NCI-H1417 treated with DMSO at 0.1 percent for 48 hours (cell line): Measurements from ENCODE around the gene SPATA25.
"Not testable (repeated sequence)": the region's sequence is repeated elsewhere in the genome, so short reads cannot be mapped to it uniquely, and the experiment has no call there.

Experiments
- DNase-seq: peaks from one replicate; lab custom pipeline; 2025; lab: John Stamatoyannopoulos, UW

SPATA25 gene

DNA sequence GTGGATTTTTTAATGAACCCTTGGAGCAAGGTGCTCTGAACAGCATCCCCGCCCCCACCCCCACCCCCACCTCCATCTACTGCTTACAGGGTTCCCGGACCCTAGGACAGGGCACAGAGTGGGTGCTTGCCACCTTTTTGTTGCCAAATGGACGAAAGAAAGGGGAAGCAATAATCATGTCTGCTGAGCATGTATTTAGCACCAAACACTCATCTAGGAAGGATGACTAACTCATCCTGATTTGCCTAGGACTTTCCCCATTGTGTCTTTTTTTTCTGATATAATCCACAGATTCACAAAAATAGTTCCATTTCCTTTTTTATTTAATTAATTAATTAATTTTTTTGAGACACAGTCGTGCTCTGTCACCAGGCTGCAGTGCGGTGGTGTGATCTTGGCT lies 25.7 kb upstream of the SPATA25 start:
- DNase-seq = no peak

DNA sequence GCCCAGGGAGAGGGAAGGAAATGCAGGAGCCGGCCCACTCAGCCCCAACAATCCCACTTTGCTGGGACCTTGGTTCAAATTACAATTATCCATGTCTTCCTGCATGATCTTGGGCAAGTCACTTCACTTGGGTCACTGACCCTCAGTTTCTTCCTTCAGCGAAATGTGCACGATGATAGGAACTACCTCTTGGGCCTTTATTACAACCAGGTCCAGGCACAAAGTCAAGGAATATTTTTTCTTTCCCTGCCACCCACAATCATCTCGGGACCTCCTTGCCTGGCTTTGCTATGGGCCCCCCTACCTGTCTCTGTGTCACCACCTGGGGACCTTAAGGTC lies 24.9 kb upstream of the SPATA25 start:
- no peak for DNase-seq

DNA sequence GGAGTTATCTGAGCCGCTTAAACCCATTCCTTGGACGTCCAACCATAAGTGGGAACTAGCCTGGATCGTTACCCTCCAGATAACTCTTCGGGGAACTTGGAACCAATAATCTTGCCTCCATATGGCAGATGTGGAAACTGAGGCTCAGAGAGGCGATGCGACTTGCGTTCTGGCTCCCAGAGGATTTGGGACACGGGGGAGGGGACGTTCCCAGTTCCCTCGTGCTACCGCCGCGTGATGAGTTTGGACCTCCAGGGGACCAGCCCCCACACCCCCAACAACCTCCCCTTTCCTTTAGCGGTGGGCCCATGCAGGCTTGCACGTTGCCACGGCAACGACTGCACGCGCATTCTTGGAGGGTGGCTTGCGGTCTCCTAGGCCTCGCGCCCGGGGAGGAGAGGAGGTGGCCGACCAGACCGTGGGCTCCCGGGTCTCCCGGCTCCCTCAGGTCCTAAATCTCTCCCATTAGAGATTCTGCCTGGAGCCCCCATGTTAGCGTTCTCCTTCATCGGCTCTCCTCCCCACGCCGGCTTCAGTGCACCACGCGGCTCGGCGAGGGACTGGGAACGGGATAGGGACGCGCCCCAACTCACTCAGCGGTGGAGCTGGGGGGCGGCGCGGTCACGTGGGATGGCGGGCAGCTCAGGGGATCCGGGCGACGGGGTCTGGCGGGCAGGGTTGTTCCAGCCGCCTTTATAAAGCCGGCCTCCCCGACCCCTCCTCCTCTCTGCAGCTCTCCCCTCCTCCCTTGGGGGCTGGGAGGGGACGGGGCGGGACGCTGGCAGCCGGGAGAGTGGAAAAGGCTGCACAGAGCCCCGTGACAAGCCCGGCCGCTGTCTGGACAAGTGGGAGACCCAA lies 24.3 kb upstream of the SPATA25 start, which contains the start of gene PLTP:
PLTP (minus strand) TSS at position 670 of the 858 bp plus-strand sequence. CDS start 703 bp downstream, outside the sequence.
- DNase-seq = no peak

DNA sequence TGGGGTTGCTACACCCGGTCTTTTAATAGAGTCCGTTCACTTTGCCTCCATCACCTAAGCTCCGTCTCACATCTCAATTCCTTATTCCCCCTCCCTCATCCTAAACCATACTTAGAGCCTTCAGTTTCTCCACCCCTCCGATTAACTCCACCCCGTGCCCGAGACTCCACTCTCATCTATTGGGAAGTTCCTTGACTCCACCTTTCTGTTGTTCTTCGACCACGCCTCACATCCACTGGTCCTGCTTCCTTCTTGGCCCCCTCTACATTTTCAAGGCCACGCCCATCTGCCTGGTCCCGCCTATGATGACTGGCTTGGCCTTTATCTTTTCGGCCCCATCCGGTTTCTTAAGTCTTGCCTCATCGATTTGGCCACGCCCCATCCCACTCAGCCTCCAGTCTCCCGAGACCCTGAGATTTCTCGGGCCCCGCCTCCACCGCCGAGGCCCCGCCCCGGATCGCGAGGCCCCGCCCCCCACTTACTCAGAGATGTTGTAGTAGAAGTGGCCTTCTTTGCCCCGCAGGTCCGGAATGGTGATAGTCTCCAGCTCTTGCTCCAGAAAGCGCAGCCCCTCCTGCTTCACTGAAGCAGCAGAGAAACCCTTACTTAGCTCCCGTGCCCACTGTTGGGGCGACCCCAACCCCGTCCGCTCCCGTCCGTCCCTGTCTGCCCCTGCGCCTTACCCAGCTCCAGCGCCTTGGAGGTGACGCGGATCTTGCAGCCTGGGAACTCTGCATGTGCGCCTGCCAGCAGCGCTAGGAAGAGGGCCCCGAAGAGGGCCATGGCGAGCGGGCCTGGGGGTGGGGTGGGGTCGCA lies 23.5 kb upstream of the SPATA25 start:
- DNase-seq = no peak

DNA sequence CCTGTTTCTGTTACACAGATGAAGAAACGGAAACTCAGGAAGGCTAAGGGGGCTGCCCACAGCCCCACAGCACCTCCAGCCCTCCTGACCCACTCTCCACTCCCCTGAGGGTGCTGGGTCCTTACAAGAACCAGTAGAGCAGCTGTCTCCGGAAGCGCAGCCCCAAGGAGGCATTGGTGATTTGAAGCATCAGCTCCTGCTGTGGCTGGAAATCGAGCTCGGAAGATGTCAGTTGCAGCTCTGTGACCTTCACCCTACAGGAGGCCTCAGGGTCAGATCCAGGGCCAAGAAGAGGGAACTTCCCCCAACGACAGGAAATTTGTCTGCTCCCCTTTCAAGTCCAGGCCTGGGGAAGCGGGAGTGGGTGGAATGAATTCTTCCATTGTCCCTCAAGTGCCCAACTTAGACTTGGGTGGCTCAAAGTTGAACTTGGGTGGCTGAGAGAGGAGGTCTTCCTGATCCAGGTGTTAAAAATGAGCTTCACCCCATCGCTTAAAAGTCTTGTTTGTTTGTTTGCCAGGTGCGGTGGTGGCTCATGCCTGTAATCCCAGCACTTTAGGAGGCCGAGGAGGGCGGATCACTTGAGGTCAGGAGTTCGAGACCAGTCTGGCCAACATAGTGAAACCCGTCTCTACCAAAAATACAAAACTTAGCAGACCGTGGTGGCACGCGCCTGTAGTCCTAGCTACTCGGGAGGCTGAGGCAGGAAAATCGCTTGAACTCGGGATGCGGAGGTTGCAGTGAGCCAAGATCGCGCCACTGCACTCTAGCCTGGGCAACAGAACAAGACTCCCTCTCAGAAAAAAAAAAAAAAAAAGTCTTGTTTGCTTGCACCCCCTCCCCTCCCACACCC lies 22.6 kb upstream of the SPATA25 start:
- no peak for DNase-seq

DNA sequence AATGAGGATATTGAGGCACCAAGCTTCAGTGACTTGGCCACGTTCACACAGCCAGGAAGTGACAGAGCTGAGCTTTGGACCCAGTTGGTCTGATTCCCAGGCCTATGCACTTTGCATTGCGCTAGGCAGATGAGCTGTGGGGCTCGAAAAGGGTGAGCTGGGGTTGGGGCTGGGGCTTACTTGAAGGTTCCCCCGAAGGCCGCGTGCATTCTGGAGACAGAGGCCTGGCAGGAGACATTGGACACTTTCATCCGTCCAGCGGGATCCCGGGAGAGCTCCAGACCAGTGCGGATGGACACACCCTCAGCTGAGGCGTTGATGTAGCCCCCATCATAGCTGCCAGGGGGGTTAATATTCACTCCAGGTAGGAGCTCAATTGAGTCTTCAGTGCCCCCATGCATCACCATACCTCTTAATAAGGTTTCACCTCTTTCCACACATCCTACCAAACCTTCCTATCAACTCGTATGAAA lies 21.9 kb upstream of the SPATA25 start:
- no peak for DNase-seq

DNA sequence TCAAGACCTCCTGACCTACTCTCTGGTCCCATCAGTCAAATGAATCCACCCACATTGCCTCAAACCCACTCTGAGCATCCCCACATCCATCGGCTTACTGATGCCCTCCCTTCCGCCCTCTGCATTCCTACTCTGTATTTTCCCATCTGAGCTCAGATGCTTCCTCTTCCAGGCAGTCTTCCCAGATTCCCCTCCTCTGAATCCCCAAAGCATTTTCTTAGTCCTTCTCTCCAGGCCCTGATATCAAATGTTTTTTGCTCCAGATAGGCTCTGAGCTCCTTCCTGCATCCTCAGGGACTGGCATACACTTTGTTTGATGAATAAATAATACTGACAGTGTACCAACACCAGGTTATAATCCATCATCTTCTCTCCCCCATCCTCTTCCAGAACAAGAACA lies 20.7 kb upstream of the SPATA25 start:
- DNase-seq = no peak

DNA sequence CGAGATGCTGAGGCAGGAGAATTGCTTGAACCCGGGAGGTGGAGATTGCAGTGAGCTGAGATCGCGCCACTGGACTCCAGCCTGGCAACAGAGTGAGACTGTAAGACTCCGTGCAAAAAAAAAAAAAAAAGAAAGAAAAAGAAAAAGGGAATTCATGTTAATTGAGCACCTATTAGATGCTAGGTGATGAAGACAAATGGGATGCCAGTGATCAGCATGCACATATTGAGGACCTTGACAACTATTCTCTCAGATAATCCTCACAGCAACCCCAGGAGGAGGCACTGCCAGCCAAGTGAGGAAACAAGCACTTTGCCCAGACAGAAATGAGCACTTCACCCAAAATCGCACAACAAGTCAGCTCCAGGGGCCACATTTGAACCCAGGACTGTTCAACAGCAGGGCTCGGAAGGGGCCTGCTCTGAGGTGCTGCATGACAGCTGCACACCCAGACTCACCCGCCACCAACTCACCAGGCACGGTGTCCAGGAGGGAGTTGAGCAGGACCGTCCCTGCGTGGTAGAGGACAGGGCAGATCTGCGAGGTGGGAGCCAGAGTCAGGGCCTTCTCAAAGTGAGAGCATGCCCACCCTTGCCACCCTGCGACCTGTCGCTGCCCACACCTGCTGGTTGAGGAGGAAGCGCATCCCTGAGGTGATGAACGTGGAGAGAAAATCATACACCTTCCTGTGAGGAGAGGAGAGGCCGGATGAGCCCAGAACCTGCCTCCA lies 20.0 kb upstream of the SPATA25 start:
- DNase-seq = no peak

DNA sequence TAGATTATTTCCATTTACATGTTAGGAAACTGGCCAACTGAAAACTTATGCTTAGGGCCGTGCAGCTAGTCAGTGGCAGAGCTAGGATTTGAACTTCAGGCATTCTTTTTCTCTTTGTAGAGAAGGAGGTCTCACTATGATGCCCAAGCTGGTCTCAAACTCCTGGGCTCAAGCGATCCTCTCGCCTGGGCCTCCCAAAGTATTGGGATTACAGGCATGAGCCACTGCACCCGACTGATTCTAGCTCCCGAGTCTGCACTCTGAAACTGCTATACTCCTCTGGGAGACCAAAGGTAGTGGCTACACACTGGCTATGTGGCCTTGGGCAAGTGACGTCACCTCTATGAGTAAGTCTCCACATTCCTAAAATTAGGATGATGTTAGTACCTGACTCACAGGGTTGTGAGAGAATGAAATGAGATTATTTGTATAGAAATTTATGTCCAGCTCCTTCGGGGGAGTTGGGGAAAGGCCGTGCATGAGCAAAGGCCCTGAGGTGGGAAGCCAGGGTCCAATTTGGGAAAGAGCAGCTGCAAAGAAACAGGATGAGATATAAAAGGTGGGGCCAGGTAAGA lies 18.2 kb upstream of the SPATA25 start:
- no peak for DNase-seq

DNA sequence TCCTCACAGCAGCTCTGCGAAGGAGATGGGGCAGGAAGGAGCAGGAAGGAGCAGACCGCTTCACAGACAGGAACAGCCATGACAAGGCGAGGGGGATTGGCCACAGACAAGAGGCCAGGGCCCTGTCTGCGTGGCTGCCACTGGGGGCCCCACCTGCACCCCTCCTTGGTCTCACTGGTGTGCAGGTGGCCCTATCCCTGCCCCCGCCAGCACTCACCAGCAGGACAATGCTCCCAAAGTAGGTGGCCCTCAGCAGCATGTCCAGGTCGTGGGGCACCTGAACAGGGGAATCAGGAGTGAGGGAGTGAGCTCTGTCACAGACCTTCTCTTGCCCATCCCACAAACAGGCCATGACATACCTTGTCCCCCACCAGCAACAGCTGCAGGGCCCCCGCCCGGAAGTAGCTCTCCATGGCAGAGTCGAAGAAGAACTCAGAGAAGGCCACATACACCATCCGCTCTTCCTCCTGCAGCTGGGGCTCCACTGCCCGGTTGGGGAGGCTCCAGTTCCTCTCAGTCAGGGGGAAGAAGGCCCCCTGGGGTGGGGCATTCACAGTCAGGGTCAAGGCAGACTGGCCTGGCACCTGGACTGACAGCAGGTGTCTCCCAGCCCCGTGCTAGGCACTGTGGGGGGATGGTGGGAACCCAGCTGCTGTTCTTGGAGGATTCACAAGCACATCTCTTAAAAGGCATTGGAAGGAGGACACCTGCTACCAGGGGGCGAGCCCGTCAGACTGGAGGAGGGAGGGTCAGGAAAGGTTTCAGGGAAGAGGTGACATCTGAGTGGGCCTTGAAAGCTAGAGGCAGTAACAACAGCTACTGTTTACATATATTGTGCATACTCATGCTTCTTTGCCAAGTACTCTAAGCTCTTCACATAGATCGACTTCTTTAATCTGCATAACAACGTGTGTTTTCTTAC lies 17.4 kb upstream of the SPATA25 start:
- DNase-seq = no peak

DNA sequence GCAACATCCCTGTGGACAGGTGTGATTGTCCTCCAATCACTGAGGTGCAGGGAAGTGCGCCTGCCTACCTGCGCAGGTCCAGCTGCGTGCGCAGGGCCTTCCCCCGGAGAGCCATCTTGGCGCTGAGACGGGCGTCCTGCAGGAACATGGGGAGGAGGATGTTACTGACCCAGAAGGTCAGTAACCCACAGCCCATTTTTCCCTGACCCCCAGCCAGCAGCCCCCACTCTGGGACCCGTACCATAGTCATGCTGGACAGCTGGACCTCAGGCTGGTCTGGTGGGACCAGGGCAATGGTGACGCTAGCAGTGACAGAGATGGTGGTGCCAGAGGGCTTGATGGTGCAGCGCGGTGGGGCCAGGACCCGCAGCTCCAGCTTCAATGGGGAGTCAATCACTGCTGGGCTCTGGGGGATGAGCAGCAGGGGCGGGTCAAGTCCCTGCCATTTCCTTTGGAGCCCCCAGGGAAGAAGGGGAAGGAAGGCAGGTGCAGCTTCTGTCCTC lies 14.8 kb upstream of the SPATA25 start:
- DNase-seq = no peak

DNA sequence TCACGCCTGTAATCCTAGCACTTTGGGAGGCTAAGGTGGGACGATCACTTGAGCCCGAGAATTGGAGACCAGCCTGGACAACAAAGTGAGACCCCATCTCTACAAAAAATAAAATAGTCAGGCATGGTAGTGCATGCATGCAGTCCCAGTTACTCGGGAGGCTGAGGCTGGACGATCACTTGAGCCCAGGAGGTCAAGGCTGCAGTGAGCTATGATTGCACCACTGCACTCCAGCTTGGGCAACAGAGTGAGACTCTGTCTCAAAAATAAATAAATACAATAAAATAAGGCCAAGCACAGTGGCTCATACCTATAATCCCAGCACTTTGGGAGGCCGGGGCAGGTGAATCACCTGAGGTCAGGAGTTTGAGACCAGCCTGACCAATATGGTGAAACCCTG lies 13.9 kb upstream of the SPATA25 start:
- not testable (repeated sequence) for DNase-seq

DNA sequence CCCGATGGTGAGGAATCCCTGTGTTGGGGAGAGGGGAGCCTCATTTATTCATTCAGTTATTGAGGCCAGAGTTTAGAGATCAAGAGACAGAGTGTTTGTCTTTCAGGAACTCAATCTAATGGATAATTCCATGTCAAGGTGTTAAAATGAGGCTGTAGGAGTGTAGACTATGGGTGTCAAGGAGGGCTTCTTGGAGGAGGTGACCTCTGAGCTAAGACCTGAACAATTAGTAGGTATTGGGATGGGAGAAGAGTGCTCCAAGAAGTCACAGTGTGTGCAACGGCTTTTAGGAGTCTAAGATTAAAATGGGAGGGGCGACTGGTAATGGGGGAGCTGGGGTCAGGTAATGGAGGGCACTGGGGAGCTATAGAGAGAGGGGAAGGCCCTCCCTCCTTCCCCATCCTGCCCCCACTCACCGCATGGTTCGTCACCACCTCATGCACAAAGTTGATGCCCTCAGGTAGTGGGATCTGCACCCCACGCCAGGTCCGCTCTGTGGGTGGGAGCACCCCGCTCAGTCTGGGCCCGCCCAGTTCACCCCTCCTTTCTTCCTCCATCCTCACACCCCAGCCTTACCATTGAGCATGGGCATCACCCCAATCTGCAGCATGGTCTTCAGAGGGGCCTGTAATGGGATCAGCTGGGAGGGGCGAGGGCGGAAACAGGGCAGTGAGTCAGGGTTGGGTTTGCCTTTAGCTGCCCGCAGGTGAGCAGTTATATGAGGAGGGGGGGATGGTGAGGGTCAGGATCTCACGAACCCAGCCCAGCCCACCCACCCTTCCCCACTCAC lies 11.8 kb upstream of the SPATA25 start:
- no peak for DNase-seq

DNA sequence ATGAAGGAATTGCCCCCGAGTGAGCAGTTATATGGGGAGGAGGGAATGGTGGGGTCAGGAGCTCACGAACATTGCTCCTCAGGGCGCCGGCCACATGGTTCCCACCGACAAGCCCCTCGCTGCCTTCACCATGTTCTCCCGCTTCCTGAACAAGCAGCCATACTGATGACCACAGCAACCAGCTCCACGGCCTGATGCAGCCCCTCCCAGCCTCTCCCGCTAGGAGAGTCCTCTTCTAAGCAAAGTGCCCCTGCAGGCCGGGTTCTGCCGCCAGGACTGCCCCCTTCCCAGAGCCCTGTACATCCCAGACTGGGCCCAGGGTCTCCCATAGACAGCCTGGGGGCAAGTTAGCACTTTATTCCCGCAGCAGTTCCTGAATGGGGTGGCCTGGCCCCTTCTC lies 10.9 kb upstream of the SPATA25 start:
- no peak for DNase-seq

DNA sequence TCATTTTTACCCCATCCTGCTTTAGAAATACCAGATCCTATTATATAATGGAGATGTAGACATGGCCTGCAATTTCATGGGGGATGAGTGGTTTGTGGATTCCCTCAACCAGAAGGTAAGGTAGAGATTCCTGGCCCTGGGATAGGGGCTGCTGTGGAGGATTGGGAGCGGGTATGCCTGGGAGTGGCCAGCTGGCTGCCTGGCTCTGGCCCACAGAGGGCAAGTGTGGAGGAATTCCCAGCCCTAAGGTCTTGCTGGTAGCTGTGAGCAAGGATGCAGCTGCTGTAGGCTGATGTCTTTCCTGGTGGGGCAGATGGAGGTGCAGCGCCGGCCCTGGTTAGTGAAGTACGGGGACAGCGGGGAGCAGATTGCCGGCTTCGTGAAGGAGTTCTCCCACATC lies 10.3 kb upstream of the SPATA25 start:
- no peak for DNase-seq

DNA sequence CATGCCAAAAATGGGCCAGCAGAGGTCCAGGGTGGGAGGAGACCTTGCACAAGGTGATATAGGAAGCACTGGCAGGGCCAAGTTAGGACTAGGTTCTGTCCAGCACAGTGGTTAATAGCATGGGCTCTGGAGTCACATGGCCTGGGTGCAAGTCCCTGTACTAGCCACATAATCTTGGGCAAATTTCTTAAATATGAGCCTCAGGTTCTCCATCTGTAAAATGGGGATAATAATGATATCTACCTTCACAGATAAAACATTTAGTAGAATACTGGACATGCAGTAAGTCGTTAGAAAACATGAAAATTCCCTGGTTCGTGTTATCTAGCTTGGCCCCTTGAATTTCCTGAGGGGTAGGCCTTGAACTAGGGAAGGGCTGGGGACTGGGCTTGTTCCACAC lies 9.9 kb upstream of the SPATA25 start:
- DNase-seq = no peak

DNA sequence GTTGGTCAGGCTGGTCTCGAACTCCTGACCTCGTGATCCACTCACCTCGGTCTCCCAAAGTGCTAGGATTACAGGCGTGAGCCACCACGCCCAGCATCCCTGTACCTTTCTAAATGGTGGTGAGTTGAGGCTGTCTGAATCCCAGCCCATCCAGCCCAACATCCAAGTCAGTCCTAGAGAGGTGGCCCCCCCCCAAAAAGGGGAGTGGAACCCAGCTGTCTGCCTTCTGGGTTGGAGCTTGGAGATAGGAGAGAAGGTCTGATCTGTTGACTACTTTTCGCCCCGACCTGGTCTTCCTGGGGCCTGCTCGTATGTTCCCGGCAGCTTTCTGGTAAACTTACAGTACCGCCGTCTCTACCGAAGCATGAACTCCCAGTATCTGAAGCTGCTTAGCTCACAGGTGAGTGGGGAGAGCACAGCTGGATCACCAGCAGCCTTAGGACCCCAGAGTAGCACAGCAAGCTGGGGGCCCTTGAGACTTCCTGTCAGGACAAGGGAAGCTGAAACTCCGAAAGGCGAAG lies 9.3 kb upstream of the SPATA25 start:
- DNase-seq = no peak

DNA sequence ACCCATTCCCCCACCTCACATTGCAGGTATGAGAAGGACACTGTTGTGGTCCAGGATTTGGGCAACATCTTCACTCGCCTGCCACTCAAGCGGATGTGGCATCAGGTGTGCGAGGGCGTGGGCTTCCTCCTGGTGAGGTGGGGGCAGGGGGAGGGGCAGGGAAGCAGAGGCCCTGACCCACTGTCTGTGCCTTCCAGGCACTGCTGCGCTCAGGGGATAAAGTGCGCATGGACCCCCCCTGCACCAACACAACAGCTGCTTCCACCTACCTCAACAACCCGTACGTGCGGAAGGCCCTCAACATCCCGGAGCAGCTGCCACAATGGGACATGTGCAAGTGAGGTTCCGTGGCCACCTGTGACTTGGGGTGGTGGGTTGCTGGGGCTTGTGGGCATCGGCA lies 7.4 kb upstream of the SPATA25 start:
- no peak for DNase-seq

DNA sequence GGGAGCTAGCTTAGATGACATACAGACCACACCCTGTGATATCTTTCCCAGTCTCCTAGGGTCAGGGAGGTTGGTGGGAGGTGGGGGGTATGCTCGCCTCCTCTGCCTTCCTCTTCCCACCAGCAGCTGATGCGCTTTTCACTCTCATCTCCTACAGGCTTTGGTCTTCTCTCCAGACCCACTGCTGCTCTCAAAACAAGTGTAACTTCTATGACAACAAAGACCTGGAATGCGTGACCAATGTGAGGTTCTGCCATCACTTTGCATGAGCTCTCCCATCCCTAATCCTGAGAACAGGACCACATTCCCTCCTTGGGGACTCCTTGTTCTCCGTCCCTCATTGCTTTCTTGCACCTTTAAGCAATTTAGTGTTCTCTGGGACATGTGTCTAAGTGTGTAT lies 6.4 kb upstream of the SPATA25 start:
- no peak for DNase-seq
